Loucy (cell line): ENCODE results near the gene TRUB1.

Experiments used
- H2AFZ ChIP-seq: fragments of 200-600 bp; sonication (generic); 2 replicates; pipeline ENCODE4 v1.6.0; 2016; ENCODE audit warnings: antibody characterized with exemption, mild to moderate bottlenecking, low read length, moderate library complexity
- H3F3A ChIP-seq: fragments of 200-600 bp; 2 replicates; pipeline ENCODE4 v1.6.0; 2016; ENCODE audit warnings: antibody characterized with exemption, low read depth, mild to moderate bottlenecking
- H3K27me3 ChIP-seq: fragments of 200-600 bp; sonication (generic); 2 replicates; pipeline ENCODE4 v1.6.1; 2014; ENCODE audit warnings: low read length, mild to moderate bottlenecking; ENCODE audit not compliant: insufficient read depth, poor library complexity, severe bottlenecking
- H3K36me3 ChIP-seq: fragments of 200-600 bp; sonication (generic); 2 replicates; pipeline ENCODE4 v1.6.1; 2016; ENCODE audit warnings: low read length; ENCODE audit not compliant: insufficient read depth
- H3K4me1 ChIP-seq: fragments of 200-600 bp; sonication (generic); 2 replicates; pipeline ENCODE4 v1.5.1; 2014; ENCODE audit warnings: low read length, mild to moderate bottlenecking; ENCODE audit not compliant: insufficient read depth, poor library complexity, severe bottlenecking
- H3K4me2 ChIP-seq: fragments of 200-600 bp; sonication (generic); 2 replicates; pipeline ENCODE4 v1.6.0; 2014; ENCODE audit warnings: antibody characterized with exemption, low read length, low read depth, mild to moderate bottlenecking; ENCODE audit not compliant: poor library complexity, severe bottlenecking
- H3K4me3 ChIP-seq: fragments of 200-600 bp; sonication (generic); 2 replicates; pipeline ENCODE4 v1.5.1; 2014; ENCODE audit warnings: low read length, mild to moderate bottlenecking, mixed read lengths; ENCODE audit not compliant: poor library complexity, severe bottlenecking
- H3K79me2 ChIP-seq: fragments of 200-600 bp; sonication (generic); 2 replicates; pipeline ENCODE4 v1.6.1; 2014; ENCODE audit warnings: low read length; ENCODE audit not compliant: insufficient read depth
- H3K9ac ChIP-seq: fragments of 200-600 bp; sonication (generic); 2 replicates; pipeline ENCODE4 v1.6.0; 2014; ENCODE audit warnings: mild to moderate bottlenecking, low read depth, low read length, moderate library complexity; ENCODE audit not compliant: poor library complexity, severe bottlenecking
- H3K9me2 ChIP-seq: fragments of 200-600 bp; sonication (generic); replicated peaks from 2 replicates; pipeline ENCODE4 v1.6.1; 2016; ENCODE audit warnings: low read depth, low read length, mixed read lengths
- H3K9me3 ChIP-seq: fragments of 200-600 bp; sonication (generic); 2 replicates; pipeline ENCODE4 v1.6.1; 2014; ENCODE audit warnings: mild to moderate bottlenecking, antibody characterized with exemption, low read length, low read depth; ENCODE audit not compliant: insufficient read depth
- H4K20me1 ChIP-seq: fragments of 200-600 bp; sonication (generic); 2 replicates; pipeline ENCODE4 v1.6.0; 2014; ENCODE audit warnings: antibody characterized with exemption, low read length, mild to moderate bottlenecking; ENCODE audit not compliant: insufficient read depth, poor library complexity, severe bottlenecking
- CTCF ChIP-seq: fragments of 200-600 bp; sonication (generic); conservative IDR thresholded peaks from 2 replicates; pipeline ENCODE4 v1.5.1; 2014; ENCODE audit warnings: mild to moderate bottlenecking, antibody characterized with exemption, low read length
- EZH2phosphoT487 ChIP-seq: fragments of 200-600 bp; IDR thresholded peaks from 2 replicates; pipeline ENCODE4 v1.6.1; 2018; ENCODE audit warnings: antibody characterized with exemption, mild to moderate bottlenecking, moderate library complexity, borderline replicate concordance

Gene TRUB1

GRCh38 chr10:114920459-114920858 is 17.5 kb upstream of the TRUB1 start:
- Histone ChIP-seq H3K4me3 (no peak overlapping the region), H3F3A (peaks cover 4% of the 10 kb centered on the region; the same call in 1 of the 2 replicates), H4K20me1 (no peaks in the 10 kb centered on the region), H3K9me2 (no peaks in the 10 kb centered on the region), H3K9me3 (0 out of 2 replicates have a peak, but pooled peaks cover 4% of the 10 kb centered on the region), H3K36me3 (no peaks in the 10 kb centered on the region), H3K79me2 (no peaks in the 10 kb centered on the region), H3K9ac (no peak overlapping the region), H3K27me3 (no peaks in the 10 kb centered on the region), H2AFZ (no peak overlapping the region), H3K4me2 (no peak overlapping the region), H3K4me1 (peaks cover 27% of the 10 kb centered on the region)
- TF ChIP-seq EZH2phosphoT487 = no peak
- TF ChIP-seq CTCF = no peak

GRCh38 chr10:114922003-114922402 is 16.0 kb upstream of the TRUB1 start:
- H3K4me2 ChIP-seq = no peak overlapping the region
- H3K9me2 ChIP-seq = no peaks in the 10 kb centered on the region

GRCh38 chr10:114923551-114923950 is 14.4 kb upstream of the TRUB1 start:
- no peaks in the 10 kb centered on the region for H3K9me2 ChIP-seq
- no peak overlapping the region for H3K4me2 ChIP-seq
- no peaks in the 10 kb centered on the region for H3K27me3 ChIP-seq
- H4K20me1 ChIP-seq = no peaks in the 10 kb centered on the region
- no peak overlapping the region for H3K9ac ChIP-seq
- 0 out of 2 replicates have a peak, but pooled peaks cover 4% of the 10 kb centered on the region for H3K9me3 ChIP-seq
- H2AFZ ChIP-seq = no peak overlapping the region
- peaks cover 5% of the 10 kb centered on the region; the same call in 1 of the 2 replicates for H3F3A ChIP-seq
- TF ChIP-seq CTCF = no peak
- no peak for TF ChIP-seq EZH2phosphoT487
- no peaks in the 10 kb centered on the region for H3K36me3 ChIP-seq
- H3K79me2 ChIP-seq = no peaks in the 10 kb centered on the region
- H3K4me3 ChIP-seq = no peak overlapping the region
- H3K4me1 ChIP-seq = peaks cover 36% of the 10 kb centered on the region

More at GRCh38 chr10:114922003-114922402, 16.0 kb upstream of the TRUB1 start:
- Histone ChIP-seq H3K4me3 (no peak overlapping the region), H3K9ac (no peak overlapping the region), H3K9me3 (0 out of 2 replicates have a peak, but pooled peaks cover 4% of the 10 kb centered on the region), H2AFZ (no peak overlapping the region), H3K27me3 (no peaks in the 10 kb centered on the region), H4K20me1 (no peaks in the 10 kb centered on the region), H3K36me3 (no peaks in the 10 kb centered on the region), H3K4me1 (peaks cover 36% of the 10 kb centered on the region), H3K79me2 (no peaks in the 10 kb centered on the region), H3F3A (peaks cover 5% of the 10 kb centered on the region; the same call in 1 of the 2 replicates)
- no peak for TF ChIP-seq EZH2phosphoT487
- no peak for TF ChIP-seq CTCF
